ENCODE measurements around the gene R3HDM2. TPM values are rescaled to one million over a fixed set of nuclear protein-coding genes. Genes with fewer than 3 reads are reported as not detected.

Gene R3HDM2
- polyA plus RNA-seq, 1 experiment = 20.0 TPM

GRCh38 chr12:57213058-57213715 lies 217.7 kb downstream of the R3HDM2 start:
- DNase-seq (ENCODE audit: low read depth, low spot score) = peak; percentile 65
- ChIA-PET POLR2A (interaction anchor here (0.6 to 4.7 kb wide), 8 partner anchors 17 to 121 kb away, joined by 3 to 24 read pairs (median 4); partner anchors contain the start of genes SHMT2 and STAT6), CTCF (interaction anchor here (0.7 to 7.0 kb wide), 16 partner anchors 10 to 250 kb away, joined by 3 to 161 read pairs (median 5); partner anchors contain the start of genes GLI1 and SHMT2)
- H3K9me3 ChIP-seq (ENCODE audit: control insufficient read depth, insufficient read depth, low read length) = no peaks in the 10 kb centered on the region; the same call in 1 of the 2 replicates
- TF ChIP-seq CTCF (IDR thresholded peaks at IDR 0.05; ENCODE audit: low read depth, low read length) = peak; percentile 96
- H3K27ac ChIP-seq (ENCODE audit: low read depth, low read length) = peak overlapping the region; percentile 11
- peaks cover 28% of the 10 kb centered on the region for H3K27me3 ChIP-seq (ENCODE audit: control insufficient read depth, insufficient read depth, low read length)
- no peak overlapping the region for H3K4me3 ChIP-seq (ENCODE audit: low read depth, low read length)

DNA sequence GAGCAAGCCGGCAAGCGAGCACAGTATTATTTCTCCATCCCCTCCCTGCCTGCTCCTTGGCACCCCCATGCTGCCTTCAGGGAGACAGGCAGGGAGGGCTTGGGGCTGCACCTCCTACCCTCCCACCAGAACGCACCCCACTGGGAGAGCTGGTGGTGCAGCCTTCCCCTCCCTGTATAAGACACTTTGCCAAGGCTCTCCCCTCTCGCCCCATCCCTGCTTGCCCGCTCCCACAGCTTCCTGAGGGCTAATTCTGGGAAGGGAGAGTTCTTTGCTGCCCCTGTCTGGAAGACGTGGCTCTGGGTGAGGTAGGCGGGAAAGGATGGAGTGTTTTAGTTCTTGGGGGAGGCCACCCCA lies 218.2 kb downstream of the R3HDM2 start:
- no peak overlapping the region for H3K4me3 ChIP-seq (ENCODE audit: low read depth, low read length)
- no peak for TF ChIP-seq CTCF (IDR thresholded peaks at IDR 0.05; ENCODE audit: low read depth, low read length)
- ChIA-PET CTCF (interaction anchor here (1.6 to 7.0 kb wide), 5 partner anchors 18 to 246 kb away, joined by 4 to 161 read pairs (median 7); partner anchors contain the start of genes GLI1 and SHMT2), POLR2A (interaction anchor here (0.6 to 4.7 kb wide), 5 partner anchors 17 to 102 kb away, joined by 3 to 24 read pairs (median 6); partner anchors contain the start of genes SHMT2 and STAT6)
- H3K27me3 ChIP-seq (ENCODE audit: control insufficient read depth, insufficient read depth, low read length) = peaks cover 23% of the 10 kb centered on the region
- DNase-seq (ENCODE audit: low read depth, low spot score) = no peak
- H3K9me3 ChIP-seq (ENCODE audit: control insufficient read depth, insufficient read depth, low read length) = no peaks in the 10 kb centered on the region; the same call in 1 of the 2 replicates
- H3K27ac ChIP-seq (ENCODE audit: low read depth, low read length) = peak overlapping the region; percentile 11

DNA sequence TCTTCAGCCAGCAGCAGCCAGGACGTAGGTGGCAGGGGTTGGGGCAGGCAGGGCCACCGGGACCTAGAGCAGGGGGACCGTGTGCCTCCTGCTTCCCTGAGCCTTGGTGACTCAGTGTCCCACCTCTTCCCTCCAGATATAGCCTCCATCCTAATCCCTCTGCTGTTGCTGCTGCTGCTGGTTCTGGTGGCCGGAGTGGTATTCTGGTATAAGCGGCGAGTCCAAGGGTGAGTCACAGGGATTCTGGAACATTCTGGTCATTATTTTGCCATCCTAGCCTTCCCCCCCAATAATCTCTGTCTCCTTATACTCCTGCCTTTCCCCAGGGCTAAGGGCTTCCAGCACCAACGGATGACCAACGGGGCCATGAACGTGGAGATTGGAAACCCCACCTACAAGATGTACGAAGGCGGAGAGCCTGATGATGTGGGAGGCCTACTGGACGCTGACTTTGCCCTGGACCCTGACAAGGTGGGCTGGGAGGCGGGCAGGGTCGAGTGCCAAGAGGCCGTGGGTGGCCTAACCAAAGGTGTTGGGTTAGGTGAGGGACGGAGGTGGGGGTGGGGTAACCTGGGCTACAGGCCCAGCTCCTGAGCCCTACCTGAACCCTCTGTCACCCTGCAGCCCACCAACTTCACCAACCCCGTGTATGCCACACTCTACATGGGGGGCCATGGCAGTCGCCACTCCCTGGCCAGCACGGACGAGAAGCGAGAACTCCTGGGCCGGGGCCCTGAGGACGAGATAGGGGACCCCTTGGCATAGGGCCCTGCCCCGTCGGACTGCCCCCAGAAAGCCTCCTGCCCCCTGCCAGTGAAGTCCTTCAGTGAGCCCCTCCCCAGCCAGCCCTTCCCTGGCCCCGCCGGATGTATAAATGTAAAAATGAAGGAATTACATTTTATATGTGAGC lies 218.8 kb downstream of the R3HDM2 start:
- no peak for DNase-seq (ENCODE audit: low read depth, low spot score)
- Histone ChIP-seq H3K9me3 (ENCODE audit: control insufficient read depth, insufficient read depth, low read length) (no peaks in the 10 kb centered on the region; the same call in 1 of the 2 replicates), H3K27ac (ENCODE audit: low read depth, low read length) (no peak overlapping the region), H3K27me3 (ENCODE audit: control insufficient read depth, insufficient read depth, low read length) (peaks cover 18% of the 10 kb centered on the region), H3K4me3 (ENCODE audit: low read depth, low read length) (no peak overlapping the region)
- ChIA-PET CTCF (interaction anchor here (2.2 to 7.0 kb wide), 2 partner anchors 29 to 88 kb away, joined by 5 to 161 read pairs; a partner anchor contains a TSS), POLR2A (interaction anchor here (0.7 to 4.7 kb wide), 3 partner anchors 18 to 28 kb away, joined by 3 to 24 read pairs (median 3); partner anchors contain the start of gene SHMT2)
- TF ChIP-seq CTCF (IDR thresholded peaks at IDR 0.05; ENCODE audit: low read depth, low read length) = no peak

DNA sequence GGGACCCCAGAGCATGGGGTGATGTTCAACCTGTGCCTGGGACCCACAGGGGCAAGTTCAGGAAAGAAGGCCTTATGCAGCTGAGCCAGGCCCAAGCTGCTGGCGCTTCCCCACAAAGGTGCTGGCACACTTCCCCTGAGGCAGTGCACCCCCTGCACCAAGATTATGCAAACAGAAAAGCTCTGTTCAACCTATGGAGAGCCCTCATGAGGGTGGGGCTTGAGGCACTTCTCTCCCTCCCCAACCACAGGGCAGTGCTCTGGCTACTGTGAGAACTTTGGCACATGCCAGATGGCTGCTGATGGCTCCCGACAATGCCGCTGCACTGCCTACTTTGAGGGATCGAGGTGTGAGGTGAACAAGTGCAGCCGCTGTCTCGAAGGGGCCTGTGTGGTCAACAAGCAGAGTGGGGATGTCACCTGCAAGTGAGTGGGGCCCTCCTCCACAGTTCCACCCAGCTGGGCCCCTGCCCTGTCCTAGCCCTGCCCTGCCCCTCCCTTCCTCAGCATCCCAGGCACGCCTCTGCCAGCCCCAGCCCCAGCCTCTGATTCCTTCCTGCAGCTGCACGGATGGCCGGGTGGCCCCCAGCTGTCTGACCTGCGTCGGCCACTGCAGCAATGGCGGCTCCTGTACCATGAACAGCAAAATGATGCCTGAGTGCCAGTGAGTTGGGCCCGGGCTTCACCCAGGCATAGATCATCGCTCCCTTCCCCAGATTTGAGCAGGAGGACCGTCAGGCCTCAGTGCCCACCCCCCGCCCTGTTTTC lies 219.7 kb downstream of the R3HDM2 start:
- Histone ChIP-seq H3K9me3 (ENCODE audit: control insufficient read depth, insufficient read depth, low read length) (no peaks in the 10 kb centered on the region; the same call in 1 of the 2 replicates), H3K27me3 (ENCODE audit: control insufficient read depth, insufficient read depth, low read length) (peaks cover 17% of the 10 kb centered on the region), H3K27ac (ENCODE audit: low read depth, low read length) (no peak overlapping the region), H3K4me3 (ENCODE audit: low read depth, low read length) (no peak overlapping the region)
- ChIA-PET CTCF (interaction anchor here (0.6 to 1.0 kb wide), 2 partner anchors 28 to 91 kb away, joined by 3 read pairs; no protein-coding TSS in a partner anchor), POLR2A (interaction anchor here (1.0 kb wide), 1 partner anchor 19 kb away, joined by 3 read pairs; the partner anchor contains the start of gene SHMT2)
- no peak for TF ChIP-seq CTCF (IDR thresholded peaks at IDR 0.05; ENCODE audit: low read depth, low read length)
- no peak for DNase-seq (ENCODE audit: low read depth, low spot score)
